ENCODE data around the gene PARP8. TPM values are rescaled to one million over a fixed set of nuclear protein-coding genes. Genes with fewer than 3 reads are reported as not detected.

Gene PARP8
- total RNA-seq, 2 donors from 2014 or later, result 3.9 to 6.6 TPM

DNA sequence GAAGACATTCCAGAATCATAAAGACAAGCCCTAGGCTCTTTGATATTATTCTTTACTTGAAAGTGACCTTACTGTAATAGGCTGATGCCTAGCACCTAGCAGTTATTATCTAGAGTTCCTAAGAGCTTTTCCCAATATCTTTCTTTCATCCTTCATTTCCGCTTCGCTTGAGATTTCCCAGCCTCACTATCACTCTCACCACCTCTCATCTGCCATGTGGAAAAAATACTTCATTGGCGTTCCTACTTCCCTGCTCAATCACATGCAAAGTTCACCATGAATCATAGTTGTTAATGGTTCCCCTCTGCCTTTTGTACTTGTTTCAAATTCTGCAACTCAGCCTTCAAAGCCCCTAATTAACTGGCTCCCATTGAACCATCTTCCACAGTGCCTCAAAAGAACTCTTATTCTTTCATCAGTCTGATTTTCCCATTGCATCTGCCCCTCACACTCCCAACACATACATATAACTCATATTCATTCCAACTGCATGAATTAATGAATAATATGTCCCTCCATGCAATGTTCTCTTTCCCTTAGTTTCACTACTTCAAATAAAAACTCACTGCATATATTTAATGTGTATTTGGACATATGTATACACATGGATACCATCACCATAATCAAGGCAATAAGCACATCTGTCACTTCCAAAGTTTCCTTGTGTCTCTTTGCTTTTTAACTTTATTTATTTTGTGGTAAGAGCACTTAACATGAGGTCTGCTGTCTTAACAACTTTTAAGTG, 221.6 kb downstream of the PARP8 start:
- Histone ChIP-seq H3K4me3 (no peak overlapping the region), H3K4me1 (no peaks in the 10 kb centered on the region), H3K27ac (no peak overlapping the region), H3K27me3 (no peaks in the 10 kb centered on the region), H3K36me3 (no peaks in the 10 kb centered on the region), H3K9me3 (no peaks in the 10 kb centered on the region)
- no peak for DNase-seq (ENCODE audit: low spot score)
- TF ChIP-seq, protein P1, sequence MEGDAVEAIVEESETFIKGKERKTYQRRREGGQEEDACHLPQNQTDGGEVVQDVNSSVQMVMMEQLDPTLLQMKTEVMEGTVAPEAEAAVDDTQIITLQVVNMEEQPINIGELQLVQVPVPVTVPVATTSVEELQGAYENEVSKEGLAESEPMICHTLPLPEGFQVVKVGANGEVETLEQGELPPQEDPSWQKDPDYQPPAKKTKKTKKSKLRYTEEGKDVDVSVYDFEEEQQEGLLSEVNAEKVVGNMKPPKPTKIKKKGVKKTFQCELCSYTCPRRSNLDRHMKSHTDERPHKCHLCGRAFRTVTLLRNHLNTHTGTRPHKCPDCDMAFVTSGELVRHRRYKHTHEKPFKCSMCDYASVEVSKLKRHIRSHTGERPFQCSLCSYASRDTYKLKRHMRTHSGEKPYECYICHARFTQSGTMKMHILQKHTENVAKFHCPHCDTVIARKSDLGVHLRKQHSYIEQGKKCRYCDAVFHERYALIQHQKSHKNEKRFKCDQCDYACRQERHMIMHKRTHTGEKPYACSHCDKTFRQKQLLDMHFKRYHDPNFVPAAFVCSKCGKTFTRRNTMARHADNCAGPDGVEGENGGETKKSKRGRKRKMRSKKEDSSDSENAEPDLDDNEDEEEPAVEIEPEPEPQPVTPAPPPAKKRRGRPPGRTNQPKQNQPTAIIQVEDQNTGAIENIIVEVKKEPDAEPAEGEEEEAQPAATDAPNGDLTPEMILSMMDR (IDR thresholded peaks at IDR 0.05), result no peak

GRCh38 chr5:50888751-50889150, 222.3 kb downstream of the PARP8 start:
- Histone ChIP-seq H3K4me3 (no peak overlapping the region), H3K27ac (no peak overlapping the region), H3K9me3 (no peaks in the 10 kb centered on the region), H3K27me3 (no peaks in the 10 kb centered on the region), H3K4me1 (no peaks in the 10 kb centered on the region), H3K36me3 (no peaks in the 10 kb centered on the region)
- no peak for DNase-seq (ENCODE audit: low spot score)
- TF ChIP-seq, protein P1 (IDR thresholded peaks at IDR 0.05), result no peak

GRCh38 chr5:50889790-50890189, 223.4 kb downstream of the PARP8 start:
- H3K27ac ChIP-seq, result no peak overlapping the region
- DNase-seq (ENCODE audit: low spot score), result no peak
- H3K4me3 ChIP-seq, result no peak overlapping the region
- TF ChIP-seq, protein P1 (IDR thresholded peaks at IDR 0.05), result no peak
- H3K4me1 ChIP-seq, result no peaks in the 10 kb centered on the region
- H3K36me3 ChIP-seq, result no peaks in the 10 kb centered on the region
- no peaks in the 10 kb centered on the region for H3K9me3 ChIP-seq
- no peaks in the 10 kb centered on the region for H3K27me3 ChIP-seq

Other genes with a start within 250 kb of the PARP8 start
- gene EMB, start 225.3 kb upstream of the PARP8 start, total RNA-seq, result 1 to 10 TPM; 6.7 to 7.3 TPM

Data from right atrium auricular region (tissue), 2 donors.